NCI-H2196 (cell line): ENCODE results near the gene ROR2.

ENCODE experiments used
- DNase-seq: peaks from one replicate; lab custom pipeline; 2025; ENCODE audit not compliant: unreplicated experiment; lab: John Stamatoyannopoulos, UW

The ROR2 gene

DNA sequence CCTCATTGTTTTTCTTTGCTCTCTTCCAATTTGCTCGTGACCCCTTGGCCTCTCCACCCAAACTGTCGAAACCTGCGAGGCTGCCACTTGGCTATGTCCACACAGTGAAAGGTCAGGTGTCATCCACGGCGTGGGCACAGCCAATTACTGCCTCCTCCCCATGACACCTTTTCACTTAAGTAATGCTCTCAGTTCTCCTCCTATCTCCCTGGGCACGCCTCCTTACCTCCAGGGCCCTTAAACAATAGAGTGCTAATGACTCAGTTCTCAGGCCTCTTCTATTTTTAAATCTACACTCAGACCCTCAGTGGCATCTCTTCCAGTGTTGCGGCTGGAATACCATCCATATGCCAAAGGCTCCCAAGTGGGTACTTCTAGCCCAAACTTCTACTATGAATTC, 256.8 kb downstream of the ROR2 start:
- no peak for DNase-seq

- DNase-seq: no peak
Measured at GRCh38 chr9:91690540-91691249, 259.3 kb downstream of the ROR2 start.

GRCh38 chr9:91689006-91689405, 261.0 kb downstream of the ROR2 start:
- DNase-seq: no peak

DNA sequence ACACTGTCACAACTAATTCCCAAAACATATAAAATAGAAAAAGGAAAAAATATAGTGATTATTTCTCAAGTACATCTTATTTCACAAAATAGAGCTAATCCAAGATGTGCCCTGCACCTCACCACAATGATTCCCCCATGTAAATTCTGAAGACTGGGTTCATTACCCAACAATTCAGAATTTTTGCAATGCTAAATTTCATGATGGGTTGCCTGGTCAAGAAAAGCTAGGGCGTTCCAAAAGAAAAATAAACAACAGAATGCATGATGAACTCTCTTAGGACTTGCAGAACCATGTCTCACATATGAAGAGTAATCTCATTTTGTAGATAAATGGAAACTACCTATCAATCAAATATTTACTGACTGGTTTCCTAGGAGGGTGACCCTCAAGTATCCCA, 266.8 kb downstream of the ROR2 start:
- no peak for DNase-seq

GRCh38 chr9:91682806-91683205, 267.2 kb downstream of the ROR2 start:
- DNase-seq: no peak

GRCh38 chr9:91681461-91682305, 268.3 kb downstream of the ROR2 start:
- no peak for DNase-seq

DNA sequence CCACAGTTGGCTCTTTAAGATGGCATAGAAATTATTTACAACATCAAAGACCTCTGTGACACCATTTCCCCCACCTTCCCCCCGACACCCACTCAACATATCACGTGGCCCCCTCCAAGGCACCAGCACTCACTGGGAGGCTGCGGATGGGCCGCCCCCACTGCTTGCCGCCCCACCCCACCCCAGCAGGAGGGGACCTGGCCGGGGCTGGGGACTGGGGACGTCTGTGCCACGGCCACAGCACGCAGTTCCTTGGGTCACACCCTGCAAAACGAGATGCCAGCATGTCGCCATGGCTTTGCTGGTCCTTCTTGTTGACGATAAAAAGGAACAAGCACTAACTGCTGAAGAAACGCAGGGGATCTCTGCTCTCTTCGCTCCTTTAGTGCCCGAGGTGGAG, 269.0 kb downstream of the ROR2 start:
- no peak for DNase-seq

- no peak for DNase-seq
Measured at GRCh38 chr9:91680106-91680505, 269.9 kb downstream of the ROR2 start.

DNA sequence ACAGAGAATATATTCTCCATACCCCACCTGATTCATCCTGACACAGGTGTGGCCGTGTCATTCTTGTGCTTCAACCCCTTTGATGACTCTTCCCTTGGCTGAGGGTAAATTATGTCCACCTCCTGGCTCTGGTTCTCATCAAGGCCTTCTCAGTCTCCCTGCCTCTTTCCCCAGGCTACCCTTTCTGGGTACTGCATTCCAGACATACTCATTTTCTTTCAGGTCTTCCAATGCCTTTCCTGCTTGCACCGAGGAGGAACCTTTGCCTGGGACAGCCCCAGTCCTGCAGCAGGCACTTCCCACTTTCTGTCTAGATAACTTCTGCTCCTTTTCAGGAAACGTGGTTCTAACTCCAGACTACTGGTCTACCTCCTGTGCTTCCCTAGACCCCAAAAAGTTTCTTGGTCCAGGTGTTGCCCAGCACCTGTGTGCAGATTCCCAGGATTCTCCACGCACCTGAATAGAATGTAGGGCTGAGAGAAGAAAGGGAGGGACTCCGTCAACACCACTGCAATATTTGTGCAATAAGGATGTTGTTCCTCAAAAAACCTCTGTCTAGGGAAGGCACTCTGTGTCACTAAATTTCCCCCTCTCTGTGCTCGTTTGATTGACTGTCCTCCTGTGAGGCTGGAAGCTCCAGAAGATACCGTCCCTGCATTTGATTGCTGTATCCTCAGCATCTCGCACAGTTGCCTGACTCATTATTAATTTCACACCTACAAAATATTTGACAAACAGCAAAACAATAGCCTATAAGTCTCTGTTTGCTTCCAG, 271.0 kb downstream of the ROR2 start:
- DNase-seq: no peak

GRCh38 chr9:91677822-91678436, 272.1 kb downstream of the ROR2 start:
- no peak for DNase-seq

DNA sequence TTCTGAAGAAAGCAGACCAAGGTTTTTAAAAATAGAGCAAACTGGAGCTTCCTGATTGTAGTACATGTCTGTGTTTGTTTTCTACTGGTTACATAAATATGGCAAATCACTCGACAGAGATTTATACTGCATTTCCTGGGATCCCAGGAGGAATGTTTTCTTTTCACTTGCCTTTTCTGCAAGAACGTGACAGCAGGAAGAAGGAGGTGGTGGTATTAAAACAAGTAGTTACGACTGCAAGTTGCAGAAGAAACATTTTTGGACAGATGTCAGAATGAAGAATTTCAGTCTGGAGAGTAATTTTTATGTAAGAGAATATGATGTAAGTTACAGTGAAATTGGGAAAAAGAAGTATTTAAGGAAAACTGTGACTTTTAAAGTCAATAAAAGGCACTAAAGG, 272.7 kb downstream of the ROR2 start:
- DNase-seq: no peak

GRCh38 chr9:91676046-91676445, 274.0 kb downstream of the ROR2 start:
- no peak for DNase-seq

- no peak for DNase-seq
Measured at GRCh38 chr9:91664663-91665062, 285.4 kb downstream of the ROR2 start.

DNA sequence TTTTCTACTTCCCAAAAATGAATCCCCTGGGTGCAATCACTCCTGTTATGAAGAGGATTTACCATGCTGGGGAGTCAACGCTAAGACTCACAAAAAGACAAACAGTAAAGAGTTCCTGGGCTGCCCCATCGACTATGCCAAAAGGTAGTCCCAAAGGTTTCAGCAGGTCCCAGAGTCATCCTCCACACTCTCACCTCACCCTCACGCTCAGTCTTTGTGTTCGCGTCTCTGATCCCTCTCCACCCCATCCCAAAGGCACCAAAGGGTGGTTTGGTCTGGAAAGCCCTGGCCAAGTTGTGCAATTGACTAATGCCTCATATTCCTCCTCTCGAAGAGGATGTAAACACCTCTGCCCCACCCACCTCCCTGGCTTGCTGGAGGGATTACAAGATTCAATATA, 286.2 kb downstream of the ROR2 start:
- DNase-seq: no peak

GRCh38 chr9:91661451-91661850, 288.6 kb downstream of the ROR2 start:
- no peak for DNase-seq

DNA sequence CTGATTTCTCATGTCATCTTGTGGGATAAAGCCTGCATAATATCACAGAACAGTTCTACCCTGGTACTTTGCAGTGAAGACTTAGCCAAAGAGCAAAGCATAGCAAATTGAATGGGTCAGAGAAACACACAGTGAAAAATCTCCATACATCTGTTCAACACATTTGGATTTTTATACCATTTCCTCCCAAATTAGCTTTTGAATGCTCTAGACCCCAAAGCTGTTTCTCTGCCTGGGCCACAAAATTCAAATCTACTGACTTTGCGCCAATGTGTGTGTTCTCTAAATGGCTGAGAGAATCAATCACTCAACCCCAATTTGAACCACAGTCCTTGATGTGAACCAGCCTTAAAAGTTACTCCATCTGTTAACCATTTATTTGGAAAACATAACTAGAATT, 289.5 kb downstream of the ROR2 start:
- no peak for DNase-seq

GRCh38 chr9:91659529-91660495, 290.2 kb downstream of the ROR2 start:
- no peak for DNase-seq

- no peak for DNase-seq
Measured at GRCh38 chr9:91658513-91659105, 291.4 kb downstream of the ROR2 start.

GRCh38 chr9:91657501-91657900, 292.5 kb downstream of the ROR2 start:
- no peak for DNase-seq

DNA sequence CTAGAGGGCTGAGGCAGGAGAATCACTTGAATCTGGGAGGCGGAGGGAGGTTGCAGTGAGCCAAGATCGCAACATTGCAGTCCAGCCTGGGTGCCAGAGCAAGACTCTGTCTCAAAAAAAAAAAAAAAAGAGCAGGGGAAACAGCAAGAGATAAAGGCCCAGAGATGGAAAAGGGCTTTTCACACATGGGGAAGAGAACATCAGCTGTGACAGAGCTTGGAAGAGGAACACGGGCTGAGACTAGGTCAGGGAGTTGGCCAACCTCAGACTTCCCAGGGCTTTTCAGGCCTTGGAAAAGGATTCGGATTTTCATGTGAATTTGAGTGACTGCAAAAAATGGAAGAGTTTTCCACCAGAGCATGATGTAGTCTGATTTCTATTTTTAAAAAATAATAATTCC, 294.4 kb downstream of the ROR2 start:
- no peak for DNase-seq
